ENCODE results near the gene NFYC.

- TF ChIP-seq, protein P1, sequence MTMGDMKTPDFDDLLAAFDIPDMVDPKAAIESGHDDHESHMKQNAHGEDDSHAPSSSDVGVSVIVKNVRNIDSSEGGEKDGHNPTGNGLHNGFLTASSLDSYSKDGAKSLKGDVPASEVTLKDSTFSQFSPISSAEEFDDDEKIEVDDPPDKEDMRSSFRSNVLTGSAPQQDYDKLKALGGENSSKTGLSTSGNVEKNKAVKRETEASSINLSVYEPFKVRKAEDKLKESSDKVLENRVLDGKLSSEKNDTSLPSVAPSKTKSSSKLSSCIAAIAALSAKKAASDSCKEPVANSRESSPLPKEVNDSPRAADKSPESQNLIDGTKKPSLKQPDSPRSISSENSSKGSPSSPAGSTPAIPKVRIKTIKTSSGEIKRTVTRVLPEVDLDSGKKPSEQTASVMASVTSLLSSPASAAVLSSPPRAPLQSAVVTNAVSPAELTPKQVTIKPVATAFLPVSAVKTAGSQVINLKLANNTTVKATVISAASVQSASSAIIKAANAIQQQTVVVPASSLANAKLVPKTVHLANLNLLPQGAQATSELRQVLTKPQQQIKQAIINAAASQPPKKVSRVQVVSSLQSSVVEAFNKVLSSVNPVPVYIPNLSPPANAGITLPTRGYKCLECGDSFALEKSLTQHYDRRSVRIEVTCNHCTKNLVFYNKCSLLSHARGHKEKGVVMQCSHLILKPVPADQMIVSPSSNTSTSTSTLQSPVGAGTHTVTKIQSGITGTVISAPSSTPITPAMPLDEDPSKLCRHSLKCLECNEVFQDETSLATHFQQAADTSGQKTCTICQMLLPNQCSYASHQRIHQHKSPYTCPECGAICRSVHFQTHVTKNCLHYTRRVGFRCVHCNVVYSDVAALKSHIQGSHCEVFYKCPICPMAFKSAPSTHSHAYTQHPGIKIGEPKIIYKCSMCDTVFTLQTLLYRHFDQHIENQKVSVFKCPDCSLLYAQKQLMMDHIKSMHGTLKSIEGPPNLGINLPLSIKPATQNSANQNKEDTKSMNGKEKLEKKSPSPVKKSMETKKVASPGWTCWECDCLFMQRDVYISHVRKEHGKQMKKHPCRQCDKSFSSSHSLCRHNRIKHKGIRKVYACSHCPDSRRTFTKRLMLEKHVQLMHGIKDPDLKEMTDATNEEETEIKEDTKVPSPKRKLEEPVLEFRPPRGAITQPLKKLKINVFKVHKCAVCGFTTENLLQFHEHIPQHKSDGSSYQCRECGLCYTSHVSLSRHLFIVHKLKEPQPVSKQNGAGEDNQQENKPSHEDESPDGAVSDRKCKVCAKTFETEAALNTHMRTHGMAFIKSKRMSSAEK (CRISPR knock-in tag; IDR thresholded peaks at IDR 0.05; ENCODE audit: borderline replicate concordance), result no peak
- no peak for TF ChIP-seq ZNF138 (CRISPR knock-in tag; conservative IDR thresholded peaks at IDR 0.05)
- TF ChIP-seq, protein P2, sequence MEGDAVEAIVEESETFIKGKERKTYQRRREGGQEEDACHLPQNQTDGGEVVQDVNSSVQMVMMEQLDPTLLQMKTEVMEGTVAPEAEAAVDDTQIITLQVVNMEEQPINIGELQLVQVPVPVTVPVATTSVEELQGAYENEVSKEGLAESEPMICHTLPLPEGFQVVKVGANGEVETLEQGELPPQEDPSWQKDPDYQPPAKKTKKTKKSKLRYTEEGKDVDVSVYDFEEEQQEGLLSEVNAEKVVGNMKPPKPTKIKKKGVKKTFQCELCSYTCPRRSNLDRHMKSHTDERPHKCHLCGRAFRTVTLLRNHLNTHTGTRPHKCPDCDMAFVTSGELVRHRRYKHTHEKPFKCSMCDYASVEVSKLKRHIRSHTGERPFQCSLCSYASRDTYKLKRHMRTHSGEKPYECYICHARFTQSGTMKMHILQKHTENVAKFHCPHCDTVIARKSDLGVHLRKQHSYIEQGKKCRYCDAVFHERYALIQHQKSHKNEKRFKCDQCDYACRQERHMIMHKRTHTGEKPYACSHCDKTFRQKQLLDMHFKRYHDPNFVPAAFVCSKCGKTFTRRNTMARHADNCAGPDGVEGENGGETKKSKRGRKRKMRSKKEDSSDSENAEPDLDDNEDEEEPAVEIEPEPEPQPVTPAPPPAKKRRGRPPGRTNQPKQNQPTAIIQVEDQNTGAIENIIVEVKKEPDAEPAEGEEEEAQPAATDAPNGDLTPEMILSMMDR (IDR thresholded peaks at IDR 0.05), result no peak
- no peak for TF ChIP-seq CREM (CRISPR knock-in tag; IDR thresholded peaks at IDR 0.05)
- no peak for TF ChIP-seq ZBTB43 (CRISPR knock-in tag; IDR thresholded peaks at IDR 0.05)
- no peak for TF ChIP-seq NFYB (CRISPR knock-in tag; conservative IDR thresholded peaks at IDR 0.05; ENCODE audit: low read depth)
- TF ChIP-seq, protein P3, sequence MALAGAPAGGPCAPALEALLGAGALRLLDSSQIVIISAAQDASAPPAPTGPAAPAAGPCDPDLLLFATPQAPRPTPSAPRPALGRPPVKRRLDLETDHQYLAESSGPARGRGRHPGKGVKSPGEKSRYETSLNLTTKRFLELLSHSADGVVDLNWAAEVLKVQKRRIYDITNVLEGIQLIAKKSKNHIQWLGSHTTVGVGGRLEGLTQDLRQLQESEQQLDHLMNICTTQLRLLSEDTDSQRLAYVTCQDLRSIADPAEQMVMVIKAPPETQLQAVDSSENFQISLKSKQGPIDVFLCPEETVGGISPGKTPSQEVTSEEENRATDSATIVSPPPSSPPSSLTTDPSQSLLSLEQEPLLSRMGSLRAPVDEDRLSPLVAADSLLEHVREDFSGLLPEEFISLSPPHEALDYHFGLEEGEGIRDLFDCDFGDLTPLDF (CRISPR knock-in tag; IDR thresholded peaks at IDR 0.05), result no peak
- TF ChIP-seq TEAD4 (CRISPR knock-in tag; IDR thresholded peaks at IDR 0.05), result no peak
- TF ChIP-seq, protein P4, sequence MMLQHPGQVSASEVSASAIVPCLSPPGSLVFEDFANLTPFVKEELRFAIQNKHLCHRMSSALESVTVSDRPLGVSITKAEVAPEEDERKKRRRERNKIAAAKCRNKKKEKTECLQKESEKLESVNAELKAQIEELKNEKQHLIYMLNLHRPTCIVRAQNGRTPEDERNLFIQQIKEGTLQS (CRISPR knock-in tag; conservative IDR thresholded peaks at IDR 0.05), result no peak
- no peak for TF ChIP-seq JAZF1 (CRISPR knock-in tag; IDR thresholded peaks at IDR 0.05)
- no peak for TF ChIP-seq SP1 (CRISPR knock-in tag; conservative IDR thresholded peaks at IDR 0.05)
- TF ChIP-seq, protein P5, sequence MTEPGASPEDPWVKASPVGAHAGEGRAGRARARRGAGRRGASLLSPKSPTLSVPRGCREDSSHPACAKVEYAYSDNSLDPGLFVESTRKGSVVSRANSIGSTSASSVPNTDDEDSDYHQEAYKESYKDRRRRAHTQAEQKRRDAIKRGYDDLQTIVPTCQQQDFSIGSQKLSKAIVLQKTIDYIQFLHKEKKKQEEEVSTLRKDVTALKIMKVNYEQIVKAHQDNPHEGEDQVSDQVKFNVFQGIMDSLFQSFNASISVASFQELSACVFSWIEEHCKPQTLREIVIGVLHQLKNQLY (CRISPR knock-in tag; IDR thresholded peaks at IDR 0.05), result no peak
- TF ChIP-seq, protein P6, sequence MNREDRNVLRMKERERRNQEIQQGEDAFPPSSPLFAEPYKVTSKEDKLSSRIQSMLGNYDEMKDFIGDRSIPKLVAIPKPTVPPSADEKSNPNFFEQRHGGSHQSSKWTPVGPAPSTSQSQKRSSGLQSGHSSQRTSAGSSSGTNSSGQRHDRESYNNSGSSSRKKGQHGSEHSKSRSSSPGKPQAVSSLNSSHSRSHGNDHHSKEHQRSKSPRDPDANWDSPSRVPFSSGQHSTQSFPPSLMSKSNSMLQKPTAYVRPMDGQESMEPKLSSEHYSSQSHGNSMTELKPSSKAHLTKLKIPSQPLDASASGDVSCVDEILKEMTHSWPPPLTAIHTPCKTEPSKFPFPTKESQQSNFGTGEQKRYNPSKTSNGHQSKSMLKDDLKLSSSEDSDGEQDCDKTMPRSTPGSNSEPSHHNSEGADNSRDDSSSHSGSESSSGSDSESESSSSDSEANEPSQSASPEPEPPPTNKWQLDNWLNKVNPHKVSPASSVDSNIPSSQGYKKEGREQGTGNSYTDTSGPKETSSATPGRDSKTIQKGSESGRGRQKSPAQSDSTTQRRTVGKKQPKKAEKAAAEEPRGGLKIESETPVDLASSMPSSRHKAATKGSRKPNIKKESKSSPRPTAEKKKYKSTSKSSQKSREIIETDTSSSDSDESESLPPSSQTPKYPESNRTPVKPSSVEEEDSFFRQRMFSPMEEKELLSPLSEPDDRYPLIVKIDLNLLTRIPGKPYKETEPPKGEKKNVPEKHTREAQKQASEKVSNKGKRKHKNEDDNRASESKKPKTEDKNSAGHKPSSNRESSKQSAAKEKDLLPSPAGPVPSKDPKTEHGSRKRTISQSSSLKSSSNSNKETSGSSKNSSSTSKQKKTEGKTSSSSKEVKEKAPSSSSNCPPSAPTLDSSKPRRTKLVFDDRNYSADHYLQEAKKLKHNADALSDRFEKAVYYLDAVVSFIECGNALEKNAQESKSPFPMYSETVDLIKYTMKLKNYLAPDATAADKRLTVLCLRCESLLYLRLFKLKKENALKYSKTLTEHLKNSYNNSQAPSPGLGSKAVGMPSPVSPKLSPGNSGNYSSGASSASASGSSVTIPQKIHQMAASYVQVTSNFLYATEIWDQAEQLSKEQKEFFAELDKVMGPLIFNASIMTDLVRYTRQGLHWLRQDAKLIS (CRISPR knock-in tag; IDR thresholded peaks at IDR 0.05; ENCODE audit: borderline replicate concordance), result no peak
- TF ChIP-seq, protein P7, sequence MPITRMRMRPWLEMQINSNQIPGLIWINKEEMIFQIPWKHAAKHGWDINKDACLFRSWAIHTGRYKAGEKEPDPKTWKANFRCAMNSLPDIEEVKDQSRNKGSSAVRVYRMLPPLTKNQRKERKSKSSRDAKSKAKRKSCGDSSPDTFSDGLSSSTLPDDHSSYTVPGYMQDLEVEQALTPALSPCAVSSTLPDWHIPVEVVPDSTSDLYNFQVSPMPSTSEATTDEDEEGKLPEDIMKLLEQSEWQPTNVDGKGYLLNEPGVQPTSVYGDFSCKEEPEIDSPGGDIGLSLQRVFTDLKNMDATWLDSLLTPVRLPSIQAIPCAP (CRISPR knock-in tag; IDR thresholded peaks at IDR 0.05), result no peak
Observed at GRCh38 chr1:40808002-40808401, 116.5 kb downstream of the NFYC start.
